HG02884 (cell line): ENCODE data around the gene DIPK2B.

Experiments
- ATAC-seq: cut with Tn5 transposase; IDR thresholded peaks from one replicate; pipeline ENCODE4 v1.9.1; 2021; ENCODE audit warnings: mild to moderate bottlenecking, moderate library complexity; ENCODE audit not compliant: unreplicated experiment

Gene DIPK2B

GRCh38 chrX:45164021-45164621 is 36.6 kb downstream of the DIPK2B start:
- ATAC-seq: no peak

DNA sequence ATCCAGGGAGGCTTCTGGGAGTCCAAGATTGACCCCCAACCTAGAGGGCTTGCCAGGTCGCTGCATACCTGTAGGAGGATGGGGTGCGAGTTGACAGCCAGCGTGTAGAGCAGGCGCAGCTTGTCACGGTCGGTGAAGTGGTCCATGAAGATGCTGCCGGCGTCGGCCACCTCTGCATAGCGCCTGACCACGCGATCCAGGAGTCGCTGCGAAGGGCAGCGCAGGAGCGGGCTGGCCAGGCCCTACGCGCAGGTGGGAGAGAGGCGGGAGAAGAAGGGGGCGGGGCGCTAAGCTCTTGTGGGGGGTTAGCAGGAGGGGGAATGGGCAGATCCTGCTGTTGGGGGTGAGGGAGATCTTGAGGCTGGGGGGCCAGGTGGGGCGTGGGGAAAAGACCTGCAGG is 43.0 kb downstream of the DIPK2B start:
- ATAC-seq: no peak

DNA sequence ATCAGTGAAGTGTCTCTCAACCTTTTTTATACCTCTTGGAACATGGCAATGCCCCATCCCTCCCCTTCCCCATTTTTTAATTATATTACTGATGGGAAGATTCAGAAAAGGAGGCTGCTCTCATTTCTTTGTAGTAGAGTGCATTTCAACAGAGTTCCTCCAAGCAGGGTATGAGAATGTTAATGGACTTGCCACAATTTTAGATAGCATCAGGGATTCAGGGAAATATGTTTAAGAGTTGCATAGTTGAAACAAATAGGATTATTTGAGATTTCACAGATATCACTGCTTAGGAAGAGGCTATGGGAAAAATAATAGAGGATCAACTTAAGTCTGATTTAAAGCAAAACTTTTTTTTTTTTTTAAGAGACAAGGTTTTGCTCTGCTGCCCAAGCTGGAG is 46.2 kb downstream of the DIPK2B start:
- ATAC-seq: no peak

DNA sequence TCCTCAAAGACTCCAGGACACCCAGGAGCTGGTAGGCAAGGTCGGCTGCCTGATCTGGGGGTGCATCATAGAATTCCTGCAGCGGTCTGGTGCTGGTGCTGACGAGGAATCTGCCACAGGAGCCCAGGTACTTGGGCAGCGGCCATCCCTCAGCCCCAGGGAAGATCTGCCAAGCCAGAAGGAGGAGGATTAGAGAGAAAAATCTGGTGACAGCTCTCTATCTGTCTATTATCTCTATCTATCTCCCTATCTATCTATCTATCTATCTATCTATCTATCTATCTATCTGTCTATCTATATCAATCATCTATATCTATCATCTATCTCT is 46.7 kb downstream of the DIPK2B start:
- no peak for ATAC-seq
